GM21381 (cell line): ENCODE results near the gene NHLH1.

Source experiments
- ATAC-seq: cut with Tn5 transposase; IDR thresholded peaks from one replicate; pipeline ENCODE4 v1.9.1; 2021; ENCODE audit warnings: mild to moderate bottlenecking, moderate library complexity; ENCODE audit not compliant: unreplicated experiment

The NHLH1 gene

GRCh38 chr1:160358073-160358472 lies 8.8 kb upstream of the NHLH1 start:
- no peak for ATAC-seq

GRCh38 chr1:160359559-160360226 lies 7.2 kb upstream of the NHLH1 start:
- no peak for ATAC-seq

DNA sequence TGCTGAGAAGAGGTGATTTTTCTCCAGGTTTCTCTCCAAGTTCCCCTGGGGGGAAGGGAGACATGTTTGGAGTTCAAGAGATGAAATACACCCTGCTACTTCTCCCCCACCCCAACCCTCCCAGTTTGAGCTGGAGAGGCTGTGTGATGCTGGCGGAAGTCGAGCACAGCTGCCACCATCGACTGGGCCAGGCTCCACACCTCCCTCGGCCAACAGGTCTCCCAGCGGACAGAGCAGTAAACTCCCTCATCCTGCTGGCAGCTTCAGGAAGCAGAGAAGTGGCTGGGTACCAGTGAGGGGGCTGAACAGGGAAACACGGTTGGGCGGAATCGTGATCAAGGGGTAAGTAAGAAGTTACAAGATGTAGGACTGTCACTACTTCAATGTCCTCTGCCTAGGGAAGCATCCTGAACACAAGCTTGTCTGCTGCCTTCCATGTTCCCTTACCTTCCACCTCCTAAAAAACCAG lies 6.6 kb upstream of the NHLH1 start:
- ATAC-seq: no peak

DNA sequence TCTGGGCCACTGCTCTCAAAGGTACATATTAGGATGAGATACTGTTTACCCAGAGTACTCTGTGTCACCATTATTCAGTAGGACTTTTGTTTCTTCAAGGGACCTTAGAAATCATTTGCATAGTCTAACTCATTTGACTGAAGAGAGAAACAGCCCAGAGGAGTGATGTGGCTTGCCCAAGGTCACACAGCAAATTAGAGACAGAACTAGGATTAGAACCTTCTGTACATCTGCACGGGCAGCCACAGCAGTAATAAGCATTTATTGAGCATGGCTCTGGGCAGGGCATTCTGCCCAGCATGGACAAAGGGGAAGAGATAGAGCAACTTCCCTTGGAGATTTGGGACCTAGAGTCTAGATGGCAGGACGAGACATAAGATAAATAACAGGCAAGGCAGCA lies 5.7 kb upstream of the NHLH1 start:
- no peak for ATAC-seq

GRCh38 chr1:160361814-160362167 lies 5.1 kb upstream of the NHLH1 start:
- ATAC-seq: no peak

DNA sequence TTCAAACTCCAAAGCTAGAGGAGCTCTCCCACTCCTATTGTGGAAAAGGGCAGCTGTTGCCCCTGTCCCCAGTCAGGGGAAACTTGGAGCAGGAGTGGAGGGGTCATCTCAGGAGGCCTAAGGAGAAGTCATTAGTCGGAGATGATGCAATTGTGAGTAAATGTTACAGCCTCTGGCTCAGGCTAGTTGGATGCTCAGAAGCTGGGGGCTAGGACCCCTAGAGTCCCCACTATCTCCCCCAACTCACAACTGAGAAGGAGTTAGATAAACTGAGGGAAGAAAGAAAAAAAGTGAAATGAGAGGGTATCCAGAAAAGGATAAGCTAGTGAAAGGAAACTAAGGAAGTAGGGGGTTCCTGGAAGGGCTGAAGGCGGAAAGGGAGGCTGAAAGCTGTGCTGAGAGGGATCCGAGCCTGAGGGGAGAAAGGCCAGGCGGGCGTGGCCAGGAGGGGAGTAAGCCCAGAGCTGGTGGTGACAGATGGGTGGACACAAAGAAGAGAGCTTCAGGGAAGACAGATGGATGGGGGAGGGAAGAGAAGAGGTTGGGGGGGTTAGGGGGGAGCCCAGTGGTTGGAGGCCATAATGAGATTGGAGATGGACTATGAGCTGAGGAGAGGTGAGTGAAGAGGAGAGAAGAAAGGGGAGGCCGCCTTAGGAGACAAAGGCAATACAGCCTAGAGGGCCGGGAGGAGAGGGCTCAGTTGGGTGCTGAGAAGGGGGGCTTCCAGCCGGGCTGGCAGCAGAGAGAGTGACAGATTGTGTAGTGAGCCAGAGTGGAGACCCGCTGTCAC lies 4.5 kb upstream of the NHLH1 start:
- ATAC-seq: no peak

DNA sequence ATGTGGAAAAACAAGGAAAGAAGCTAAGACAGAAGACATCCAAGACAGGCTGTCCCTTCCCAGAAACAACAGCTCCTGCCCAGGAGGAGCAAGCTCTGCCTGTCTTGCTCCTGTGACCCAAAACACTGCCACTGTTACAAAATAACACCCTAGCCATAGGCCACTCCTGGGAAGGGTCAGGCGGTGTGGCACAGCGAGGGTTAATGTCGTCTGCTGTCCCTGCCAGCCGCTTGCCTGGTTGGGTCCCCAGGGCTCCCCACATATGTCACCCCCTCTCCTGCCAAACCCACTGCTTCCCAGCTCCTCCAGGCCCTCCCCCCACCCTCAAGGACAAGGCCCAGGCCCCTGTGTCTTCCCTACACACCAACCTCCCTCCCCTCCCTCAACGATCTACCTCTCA lies 3.9 kb upstream of the NHLH1 start:
- no peak for ATAC-seq

- ATAC-seq: no peak
Observed at GRCh38 chr1:160363951-160364735, 2.7 kb upstream of the NHLH1 start.

DNA sequence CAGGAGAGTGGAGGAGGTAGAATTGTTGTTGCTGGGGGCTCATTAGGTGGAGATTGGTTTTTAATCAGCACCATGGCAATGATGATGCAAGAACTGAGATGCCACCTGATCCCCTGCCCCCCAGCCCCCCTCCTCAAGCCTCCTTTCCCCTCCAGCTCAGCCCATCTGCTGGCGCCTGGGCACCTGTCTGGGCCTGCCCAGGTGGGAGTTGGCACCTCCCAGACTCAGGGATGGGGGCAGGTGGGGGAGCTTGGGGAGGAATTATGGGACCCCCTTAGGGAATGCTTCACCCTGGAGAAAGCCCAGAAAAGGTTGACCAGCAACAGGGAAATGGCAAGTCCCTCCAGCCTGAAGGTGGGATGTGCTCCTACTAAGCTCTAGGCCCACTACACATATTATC lies 1.5 kb upstream of the NHLH1 start:
- no peak for ATAC-seq

GRCh38 chr1:160367516-160367900 lies 637 bp downstream of the NHLH1 start:
- no peak for ATAC-seq

GRCh38 chr1:160367934-160368923 lies 1.4 kb downstream of the NHLH1 start:
- no peak for ATAC-seq

GRCh38 chr1:160369087-160369486 lies 2.2 kb downstream of the NHLH1 start:
- no peak for ATAC-seq

GRCh38 chr1:160370561-160371345 lies 3.9 kb downstream of the NHLH1 start:
- no peak for ATAC-seq

DNA sequence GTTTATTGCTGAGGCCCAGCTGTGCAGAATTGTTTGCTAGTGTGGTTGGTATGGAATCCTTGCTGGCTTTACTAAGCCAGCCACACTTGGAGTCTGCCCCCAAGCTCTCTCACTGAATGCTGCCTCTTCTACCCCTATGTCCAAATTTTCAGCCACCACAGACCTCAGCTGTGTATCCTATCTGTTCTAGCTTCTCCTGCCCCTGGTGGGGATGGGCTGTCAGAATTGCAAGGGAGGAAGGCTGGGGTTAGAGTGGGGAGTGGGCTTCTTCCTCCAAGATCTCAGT lies 4.4 kb downstream of the NHLH1 start:
- ATAC-seq: no peak

DNA sequence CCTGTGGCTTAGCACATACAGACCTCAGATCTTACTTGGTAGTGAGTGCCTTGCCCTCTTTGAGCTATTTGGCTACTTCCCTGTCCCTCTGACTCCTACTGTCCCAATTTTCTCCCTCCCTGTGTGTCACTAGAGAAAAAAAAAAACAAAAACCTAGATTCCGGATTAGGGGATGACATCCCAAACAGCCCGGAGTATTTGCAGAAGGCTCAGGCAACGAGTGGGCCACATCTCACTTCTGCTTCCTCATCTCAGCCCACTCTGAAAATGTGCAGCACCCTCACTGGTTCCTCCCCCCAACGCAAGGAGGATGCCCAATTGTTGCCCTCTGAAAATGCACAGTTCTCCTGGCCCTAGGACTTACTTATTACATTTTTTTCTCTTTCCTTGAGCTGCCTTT lies 4.9 kb downstream of the NHLH1 start:
- no peak for ATAC-seq

- no peak for ATAC-seq
Observed at GRCh38 chr1:160373696-160374095, 6.8 kb downstream of the NHLH1 start.

- no peak for ATAC-seq
Observed at GRCh38 chr1:160374306-160375110, 7.6 kb downstream of the NHLH1 start.

- ATAC-seq: no peak
Observed at GRCh38 chr1:160375788-160376524, 9.1 kb downstream of the NHLH1 start.
